B cell (primary cell): ENCODE results near the gene ZNF213.

Experiments used
- EZH2 ChIP-seq: IDR thresholded peaks from 2 replicates; pipeline ENCODE4 v1.6.1; 2012; ENCODE audit warnings: borderline replicate concordance, low read depth, mild to moderate bottlenecking, moderate library complexity, low read length; ENCODE audit not compliant: insufficient read depth, poor library complexity, severe bottlenecking
- TF ChIP-seq, protein P1 (sequence below): fragments of 200-600 bp; IDR thresholded peaks from one replicate; pipeline ENCODE4 v1.8.0; 2022; ENCODE audit warnings: antibody characterized with exemption, mild to moderate bottlenecking

DNA sequence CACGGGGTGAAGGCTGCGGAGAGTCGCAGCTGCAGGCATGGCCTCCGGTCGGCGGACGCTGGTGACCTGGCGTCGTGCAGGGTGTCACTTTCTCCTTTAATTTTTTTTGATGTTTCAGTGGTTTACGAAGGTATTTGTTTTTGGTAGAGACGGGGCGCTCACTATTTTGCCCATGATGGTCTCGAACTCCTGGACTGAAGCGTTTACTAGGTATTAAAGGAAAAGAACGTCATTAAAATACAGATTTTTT, 17.1 kb downstream of the ZNF213 start:
- TF ChIP-seq, protein P1, sequence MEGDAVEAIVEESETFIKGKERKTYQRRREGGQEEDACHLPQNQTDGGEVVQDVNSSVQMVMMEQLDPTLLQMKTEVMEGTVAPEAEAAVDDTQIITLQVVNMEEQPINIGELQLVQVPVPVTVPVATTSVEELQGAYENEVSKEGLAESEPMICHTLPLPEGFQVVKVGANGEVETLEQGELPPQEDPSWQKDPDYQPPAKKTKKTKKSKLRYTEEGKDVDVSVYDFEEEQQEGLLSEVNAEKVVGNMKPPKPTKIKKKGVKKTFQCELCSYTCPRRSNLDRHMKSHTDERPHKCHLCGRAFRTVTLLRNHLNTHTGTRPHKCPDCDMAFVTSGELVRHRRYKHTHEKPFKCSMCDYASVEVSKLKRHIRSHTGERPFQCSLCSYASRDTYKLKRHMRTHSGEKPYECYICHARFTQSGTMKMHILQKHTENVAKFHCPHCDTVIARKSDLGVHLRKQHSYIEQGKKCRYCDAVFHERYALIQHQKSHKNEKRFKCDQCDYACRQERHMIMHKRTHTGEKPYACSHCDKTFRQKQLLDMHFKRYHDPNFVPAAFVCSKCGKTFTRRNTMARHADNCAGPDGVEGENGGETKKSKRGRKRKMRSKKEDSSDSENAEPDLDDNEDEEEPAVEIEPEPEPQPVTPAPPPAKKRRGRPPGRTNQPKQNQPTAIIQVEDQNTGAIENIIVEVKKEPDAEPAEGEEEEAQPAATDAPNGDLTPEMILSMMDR = no peak
- no peak for TF ChIP-seq EZH2
